Measurements from ENCODE around the gene ZNHIT2. TPM values are rescaled to one million over a fixed set of nuclear protein-coding genes. Genes with fewer than 3 reads are reported as not detected.
A peak's percentile ranks its signal among the peaks of the same experiment; 100 is the strongest.

Gene ZNHIT2
- total and polyA plus RNA-seq, 2 of the 8 experiments (the other 6 are each of a cell fraction or from before 2014, with no cell fraction given) = 13.0 to 16.1 TPM

- Histone ChIP-seq H3K79me1 (ENCODE audit: low read depth, low read length) (peaks cover 3% of the 10 kb centered on the region; the same call in 1 of the 2 replicates), H2BK5ac (ENCODE audit: low read depth, low read length) (no peak overlapping the region), H3K9ac (replicated peaks in 1 of 4; ENCODE audit: extremely low read depth in 1 of 4, low read depth in 3 of 4, low read length in 3 of 4) (no peak overlapping the region), H3K27ac (ENCODE audit: low read depth, low read length) (no peak overlapping the region), H2BK12ac (ENCODE audit: low read depth, low read length) (no peak overlapping the region; the same call in 1 of the 2 replicates), H3K9me3 (ENCODE audit: insufficient read depth in 2 of 2, low read depth in 1 of 2, low read length in 1 of 2) (no peaks in the 10 kb centered on the region), H3K4me1 (replicated peaks in 1 of 4; ENCODE audit: control insufficient read depth in 3 of 4, insufficient read depth in 4 of 4, low read length in 3 of 4) (peaks cover 2 to 9% (median 6%) of the 10 kb centered on the region in 4 experiments), H4K5ac (ENCODE audit: insufficient read length, low read depth, low read length) (no peak overlapping the region), H4K91ac (replicated peaks; ENCODE audit: insufficient read length, low read length) (no peak overlapping the region), H4K20me1 (replicated peaks in 1 of 2; ENCODE audit: control insufficient read depth in 1 of 2, insufficient read depth in 2 of 2, low read length in 2 of 2) (peaks cover 0 to 3% of the 10 kb centered on the region in 2 experiments), H3K79me2 (ENCODE audit: control insufficient read depth in 1 of 2, insufficient read depth in 2 of 2, low read length in 2 of 2) (0 out of 4 replicates have a peak, but pooled peaks cover 0 to under 1% of the 10 kb centered on the region in 2 experiments), H3K23me2 (ENCODE audit: low read depth, low read length) (no peaks in the 10 kb centered on the region), H3K18ac (ENCODE audit: extremely low read depth, low read length) (no peak overlapping the region), H2BK15ac (ENCODE audit: low read length) (no peak overlapping the region), H3K27me3 (replicated peaks in 1 of 4; ENCODE audit: control insufficient read depth in 3 of 4, extremely low read depth in 1 of 4, insufficient read depth in 3 of 4, low read length in 3 of 4) (no peaks in the 10 kb centered on the region), H2BK120ac (replicated peaks; ENCODE audit: low read depth, low read length) (no peak overlapping the region), H3K56ac (replicated peaks; ENCODE audit: insufficient read length, low read depth, low read length) (no peak overlapping the region), H3K23ac (ENCODE audit: insufficient read length) (no peak overlapping the region), H3K4me2 (ENCODE audit: insufficient read depth in 1 of 2, low read depth in 2 of 2, low read length in 2 of 2) (no peak overlapping the region), H3K4ac (replicated peaks; ENCODE audit: insufficient read length, low read depth, low read length) (no peak overlapping the region), H3K14ac (ENCODE audit: insufficient read length) (no peak overlapping the region), H3K36me3 (ENCODE audit: control insufficient read depth in 2 of 4, insufficient read depth in 4 of 4, low read length in 3 of 4) (peaks cover 0 to 8% (median 6%) of the 10 kb centered on the region in 4 experiments; a peak in 5 of 8 replicates), H3K4me3 (ENCODE audit: extremely low read depth in 1 of 4, insufficient read depth in 2 of 4, low read depth in 3 of 4, low read length in 4 of 4) (no peak overlapping the region), H2AFZ (ENCODE audit: low read length) (no peak overlapping the region), H4K8ac (ENCODE audit: extremely low read depth, insufficient read depth, low read length) (peak overlapping the region; percentile 40; the same call in 1 of the 2 replicates), H2AK5ac (ENCODE audit: low read depth, low read length) (no peak overlapping the region), H2BK20ac (ENCODE audit: low read length) (no peak overlapping the region)
- ChIA-PET POLR2A (ENCODE audit: partially characterized antibody) (interaction anchor here (0.6 to 21.6 kb wide), 7 partner anchors 8 to 429 kb away, joined by 3 to 230 read pairs (median 3); partner anchors contain the start of genes CDCA5, VPS51 and ZFPL1), CTCF (ENCODE audit: partially characterized antibody) (interaction anchor here (0.5 to 1.5 kb wide), 4 partner anchors 10 to 367 kb away, joined by 3 to 9 read pairs (median 4); partner anchors contain the start of gene ARL2)
- DNase-seq (ENCODE audit: low read depth in 1 of 2, low spot score in 2 of 2) = no peak
- FAIRE-seq = no peak
- WGBS, 2 experiments (ENCODE audit: extremely low coverage in 1 of 2, insufficient coverage in 1 of 2, insufficient read length in 1 of 2, insufficient replicate concordance in 2 of 2, low coverage in 1 of 2, low lambda C conversion rate in 2 of 2, missing lambda C conversion rate in 1 of 2) = 85% methylated on average over 4 of the region's 4 CpGs; no CpG with 5 or more reads in 1 of the 2 experiments
- TF ChIP-seq CBX8 (IDR thresholded peaks at IDR 0.05; ENCODE audit: borderline replicate concordance, low read depth, low read length) = no peak
- no peak for TF ChIP-seq RFX5 (IDR thresholded peaks at IDR 0.05; ENCODE audit: borderline replicate concordance, low read depth, low read length)
- no peak for TF ChIP-seq GABPA (IDR thresholded peaks at IDR 0.05; ENCODE audit: borderline replicate concordance, insufficient read depth, low read length)
- no peak for TF ChIP-seq SIN3A (conservative IDR thresholded peaks at IDR 0.05 in 1 of 2, IDR thresholded peaks at IDR 0.05 in 1 of 2; ENCODE audit: low read depth in 1 of 2, low read length in 2 of 2)
- no peak for TF ChIP-seq EZH2 (IDR thresholded peaks at IDR 0.05; ENCODE audit: low read depth, low read length, severe bottlenecking)
- no peak for TF ChIP-seq TAF7 (optimal IDR thresholded peaks at IDR 0.05; ENCODE audit: borderline replicate concordance, low read depth, low read length)
- TF ChIP-seq EGR1 (IDR thresholded peaks at IDR 0.05; ENCODE audit: borderline replicate concordance, low read depth, low read length) = no peak
- TF ChIP-seq CBX5 (IDR thresholded peaks at IDR 0.05; ENCODE audit: low read depth, low read length) = no peak
- no peak for TF ChIP-seq POLR2AphosphoS5 (IDR thresholded peaks at IDR 0.05; ENCODE audit: low read depth, low read length)
- no peak for TF ChIP-seq NANOG (IDR thresholded peaks at IDR 0.05; ENCODE audit: insufficient read depth, low read depth, low read length, poor library complexity, severe bottlenecking)
- no peak for TF ChIP-seq FOSL1 (IDR thresholded peaks at IDR 0.05; ENCODE audit: insufficient read depth, low read depth, low read length)
Observed at GRCh38 chr11:65071907-65072630, 45.4 kb downstream of the ZNHIT2 start.
